HPDE6-E6E7 (cell line): ENCODE results near the gene VGF.
A peak's percentile ranks its signal among the peaks of the same experiment; 100 is the strongest.
"Not testable (repeated sequence)": the region's sequence is repeated elsewhere in the genome, so short reads cannot be mapped to it uniquely, and the experiment has no call there.

Source experiments
- DNase-seq: peaks from one replicate; pipeline ENCODE4 v3.0.0; 2011; ENCODE audit warnings: missing footprints; ENCODE audit errors: extremely low spot score

The VGF gene

GRCh38 chr7:101116898-101117297 is 48.5 kb downstream of the VGF start:
- DNase-seq, result no peak

- no peak for DNase-seq
These were observed 50.2 kb downstream of the VGF start for GRCh38 chr7:101115215-101115614.

- peak; percentile 45 for DNase-seq
These were observed 50.9 kb downstream of the VGF start for GRCh38 chr7:101114492-101114891.

- no peak for DNase-seq
These were observed 51.5 kb downstream of the VGF start for GRCh38 chr7:101113836-101114235.

- not testable (repeated sequence) for DNase-seq
These were observed 52.2 kb downstream of the VGF start for GRCh38 chr7:101113140-101113539.
